EH (cell line): Measurements from ENCODE around the gene PRAMEF13.
"Not testable (repeated sequence)": the region's sequence is repeated elsewhere in the genome, so short reads cannot be mapped to it uniquely, and the experiment has no call there.

Source experiments
- DNase-seq: peaks from one replicate; pipeline ENCODE4 v3.0.0-alpha.2; 2015; ENCODE audit warnings: low read depth

PRAMEF13 gene

GRCh38 chr1:13171548-13171947 lies 29.7 kb downstream of the PRAMEF13 start, which contains the start of gene PRAMEF9:
PRAMEF9 (plus strand) TSS chr1:13171848; CDS start chr1:13175281, 3,433 bp downstream.
- not testable (repeated sequence) for DNase-seq

DNA sequence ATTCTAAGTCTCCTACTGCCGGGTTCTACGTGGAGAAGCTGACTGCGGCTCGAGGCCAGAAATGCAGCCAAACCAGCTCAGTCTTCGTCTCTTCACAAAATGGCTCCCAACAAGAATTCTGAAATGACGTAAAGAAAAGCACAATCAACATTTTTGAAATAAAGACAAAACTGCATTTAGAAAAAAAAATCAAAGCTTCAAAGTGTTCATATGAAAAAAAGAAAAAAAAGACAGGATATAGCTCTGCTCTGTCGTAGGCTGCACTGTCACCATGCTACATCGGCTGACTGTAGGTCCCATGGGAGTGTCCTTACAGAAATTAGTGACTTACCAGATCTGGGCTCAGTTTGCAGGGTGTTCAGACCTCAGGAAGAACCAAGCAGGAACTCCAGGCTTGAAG lies 35.7 kb downstream of the PRAMEF13 start, which contains the start of gene HNRNPCL4:
Gene HNRNPCL4, minus strand, starts transcription at position 101 of the 400 bp plus-strand sequence. CDS start 164 bp downstream, outside the sequence.
- DNase-seq: not testable (repeated sequence)

- not testable (repeated sequence) for DNase-seq
Observed at GRCh38 chr1:13155909-13156308, 45.3 kb downstream of the PRAMEF13 start, which contains the start of gene PRAMEF26. PRAMEF26 (minus strand) TSS chr1:13156009; CDS start chr1:13153095, 2,914 bp downstream.
